H1 (cell line): ENCODE results near the gene MAGED2. TPM values are rescaled to one million over a fixed set of nuclear protein-coding genes. Genes with fewer than 3 reads are reported as not detected.

ENCODE experiments used
- MAFK ChIP-seq: IDR thresholded peaks from 2 replicates; pipeline ENCODE4 v1.6.1; 2012; ENCODE audit warnings: low read depth, mild to moderate bottlenecking, improper control_type of control experiment, low read length
- NRF1 ChIP-seq: IDR thresholded peaks from 2 replicates; pipeline ENCODE4 v1.6.1; 2011; ENCODE audit warnings: mild to moderate bottlenecking, low read depth, low read length, improper control_type of control experiment
- POU5F1 ChIP-seq: IDR thresholded peaks from 2 replicates; pipeline ENCODE4 v1.6.1; 2011; ENCODE audit warnings: low read depth, mild to moderate bottlenecking, low read length, moderate library complexity
- polyA plus RNA-seq, 7 experiments: library from polyadenylated mRNA; depleted of rRNA in 3 of 7; stranded (reverse) in 5 of 7; unstranded in 2 of 7; fragments of >200 nt in 5 of 7; fragments of 200-250 nt in 2 of 7; gene quantifications; 1 replicate in 5 of 7; 2 replicates in 1 of 7; 4 replicates in 1 of 7; pipeline versions ENCODE4 v1.2.1 to v1.2.3, GENCODE V29; 2011 to 2013; ENCODE audit warnings: missing spikeins in 2 of 7, mixed read lengths in 2 of 7
- total RNA-seq: library from RNA; stranded (reverse); fragmentation: NEBNext Ultra II Directional; extraction: Animal tissue kit (Norgen Biotek cat#: 25700); gene quantifications from 2 replicates; pipeline ENCODE4 v1.2.1, GENCODE V29; 2021
- TF ChIP-seq, protein P1 (sequence below): IDR thresholded peaks from 2 replicates; pipeline ENCODE4 v1.6.1; 2012; ENCODE audit warnings: low read length, inconsistent platforms

MAGED2 gene
- total and polyA plus RNA-seq, 2 of the 8 experiments (the other 6 are each of a cell fraction or from before 2014, with no cell fraction given), result 83.3 to 120 TPM

DNA sequence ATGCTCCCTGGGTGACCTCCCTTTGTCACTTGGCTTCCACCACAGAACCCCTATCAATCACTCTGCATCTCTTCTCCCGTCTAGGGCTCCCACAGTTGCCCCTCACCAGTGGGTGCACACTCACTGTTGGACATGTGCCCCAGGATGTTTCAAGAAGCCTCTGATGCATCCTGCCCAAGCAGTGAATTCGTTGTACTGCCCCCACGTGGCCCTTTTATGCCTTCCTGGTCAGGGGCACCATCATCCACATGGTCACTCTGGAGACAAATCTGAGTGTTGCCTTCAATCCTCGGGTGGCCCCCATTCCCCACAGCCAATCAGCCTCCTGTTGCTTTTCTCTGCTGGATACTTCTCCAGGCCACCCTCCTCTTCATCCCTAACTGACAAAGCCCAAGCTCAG lies 21.6 kb upstream of the MAGED2 start (continued):
- TF ChIP-seq, protein P1, sequence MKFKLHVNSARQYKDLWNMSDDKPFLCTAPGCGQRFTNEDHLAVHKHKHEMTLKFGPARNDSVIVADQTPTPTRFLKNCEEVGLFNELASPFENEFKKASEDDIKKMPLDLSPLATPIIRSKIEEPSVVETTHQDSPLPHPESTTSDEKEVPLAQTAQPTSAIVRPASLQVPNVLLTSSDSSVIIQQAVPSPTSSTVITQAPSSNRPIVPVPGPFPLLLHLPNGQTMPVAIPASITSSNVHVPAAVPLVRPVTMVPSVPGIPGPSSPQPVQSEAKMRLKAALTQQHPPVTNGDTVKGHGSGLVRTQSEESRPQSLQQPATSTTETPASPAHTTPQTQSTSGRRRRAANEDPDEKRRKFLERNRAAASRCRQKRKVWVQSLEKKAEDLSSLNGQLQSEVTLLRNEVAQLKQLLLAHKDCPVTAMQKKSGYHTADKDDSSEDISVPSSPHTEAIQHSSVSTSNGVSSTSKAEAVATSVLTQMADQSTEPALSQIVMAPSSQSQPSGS, result no peak
- TF ChIP-seq POU5F1, result no peak
- TF ChIP-seq NRF1, result no peak
- no peak for TF ChIP-seq MAFK
